HL-60/S4 (cell line): ENCODE data around the gene AK8.

Source experiments
- in situ Hi-C: fragments of 300-500 bp; cut with MboI; formaldehyde crosslinking; loops from 2 replicates; pipeline ENCODE4 v1.14.3; 2022; ENCODE audit warnings: low sequenced_read_pairs

Gene AK8

GRCh38 chr9:132887181-132888120 lies 9.4 kb upstream of the AK8 start:
- in situ Hi-C loops: no loop called here

GRCh38 chr9:132886334-132886725 lies 8.2 kb upstream of the AK8 start:
- in situ Hi-C loops: no loop called here

GRCh38 chr9:132885720-132886333 lies 7.7 kb upstream of the AK8 start:
- in situ Hi-C loops: no loop called here

- in situ Hi-C loops: no loop called here
Measured at GRCh38 chr9:132883349-132884294, 5.5 kb upstream of the AK8 start.

GRCh38 chr9:132882616-132883015 lies 4.5 kb upstream of the AK8 start:
- in situ Hi-C loops: no loop called here

- in situ Hi-C loops: no loop called here
Measured at GRCh38 chr9:132881826-132882225, 3.7 kb upstream of the AK8 start.

- in situ Hi-C loops: no loop called here
Measured at GRCh38 chr9:132880324-132880661, 2.2 kb upstream of the AK8 start.

GRCh38 chr9:132879457-132880323 lies 1.6 kb upstream of the AK8 start:
- in situ Hi-C loops: no loop called here

- in situ Hi-C loops: no loop called here
Measured at GRCh38 chr9:132878695-132879456, 792 bp upstream of the AK8 start, which contains the start of gene SPACA9. Gene SPACA9 (plus strand): TSS chr9:132878898. CDS start chr9:132883948, 5,050 bp downstream.

GRCh38 chr9:132877458-132877823 lies 643 bp downstream of the AK8 start:
- in situ Hi-C loops: no loop called here

GRCh38 chr9:132876849-132877248 lies 1.2 kb downstream of the AK8 start:
- in situ Hi-C loops: no loop called here

- in situ Hi-C loops: no loop called here
Measured at GRCh38 chr9:132875159-132875558, 2.9 kb downstream of the AK8 start.

- in situ Hi-C loops: no loop called here
Measured at GRCh38 chr9:132873403-132873802, 4.7 kb downstream of the AK8 start.

- in situ Hi-C loops: no loop called here
Measured at GRCh38 chr9:132869266-132869665, 8.8 kb downstream of the AK8 start.

- in situ Hi-C loops: no loop called here
Measured at GRCh38 chr9:132866898-132867297, 11.2 kb downstream of the AK8 start.

- in situ Hi-C loops: no loop called here
Measured at GRCh38 chr9:132864691-132865090, 13.4 kb downstream of the AK8 start.

- in situ Hi-C loops: no loop called here
Measured at GRCh38 chr9:132864277-132864676, 13.8 kb downstream of the AK8 start.

- in situ Hi-C loops: no loop called here
Measured at GRCh38 chr9:132863096-132863495, 15.0 kb downstream of the AK8 start.

- in situ Hi-C loops: no loop called here
Measured at GRCh38 chr9:132862533-132862932, 15.6 kb downstream of the AK8 start.

GRCh38 chr9:132861666-132862065 lies 16.4 kb downstream of the AK8 start:
- in situ Hi-C loops: no loop called here
